ENCODE data around the gene TMED1. TPM values are rescaled to one million over a fixed set of nuclear protein-coding genes. Genes with fewer than 3 reads are reported as not detected.
A peak's percentile ranks its signal among the peaks of the same experiment; 100 is the strongest.

TMED1 gene
- total and polyA plus RNA-seq, 9 of the 15 experiments (the other 6 are each of a cell fraction or from before 2014, with no cell fraction given) = 0.86 to 30.2 (median 23.5) TPM

- peak; percentile 70 to 88 for TF ChIP-seq AFF1 (IDR thresholded peaks at IDR 0.05; ENCODE audit: low read depth in 1 of 2, partially characterized antibody in 2 of 2)
- peak; percentile 94 for TF ChIP-seq NR4A1 (CRISPR knock-in tag; IDR thresholded peaks at IDR 0.05)
- TF ChIP-seq NR4A1 (tag; IDR thresholded peaks at IDR 0.05) = peak; percentile 93
- peak; percentile 43; the same call in 1 of the 2 replicates for TF ChIP-seq PHF21A (IDR thresholded peaks at IDR 0.05; ENCODE audit: borderline replicate concordance, low read depth)
- no peak for TF ChIP-seq U2AF2 (optimal IDR thresholded peaks at IDR 0.05; ENCODE audit: low read depth, low read length)
- 0 out of 2 replicates have a peak, but pooled peaks have one; percentile 60 for TF ChIP-seq ZNF140 (CRISPR knock-in tag; IDR thresholded peaks at IDR 0.05)
- TF ChIP-seq NELFE (IDR thresholded peaks at IDR 0.05; ENCODE audit: insufficient read depth, insufficient read length) = no peak
- TF ChIP-seq, protein P1, sequence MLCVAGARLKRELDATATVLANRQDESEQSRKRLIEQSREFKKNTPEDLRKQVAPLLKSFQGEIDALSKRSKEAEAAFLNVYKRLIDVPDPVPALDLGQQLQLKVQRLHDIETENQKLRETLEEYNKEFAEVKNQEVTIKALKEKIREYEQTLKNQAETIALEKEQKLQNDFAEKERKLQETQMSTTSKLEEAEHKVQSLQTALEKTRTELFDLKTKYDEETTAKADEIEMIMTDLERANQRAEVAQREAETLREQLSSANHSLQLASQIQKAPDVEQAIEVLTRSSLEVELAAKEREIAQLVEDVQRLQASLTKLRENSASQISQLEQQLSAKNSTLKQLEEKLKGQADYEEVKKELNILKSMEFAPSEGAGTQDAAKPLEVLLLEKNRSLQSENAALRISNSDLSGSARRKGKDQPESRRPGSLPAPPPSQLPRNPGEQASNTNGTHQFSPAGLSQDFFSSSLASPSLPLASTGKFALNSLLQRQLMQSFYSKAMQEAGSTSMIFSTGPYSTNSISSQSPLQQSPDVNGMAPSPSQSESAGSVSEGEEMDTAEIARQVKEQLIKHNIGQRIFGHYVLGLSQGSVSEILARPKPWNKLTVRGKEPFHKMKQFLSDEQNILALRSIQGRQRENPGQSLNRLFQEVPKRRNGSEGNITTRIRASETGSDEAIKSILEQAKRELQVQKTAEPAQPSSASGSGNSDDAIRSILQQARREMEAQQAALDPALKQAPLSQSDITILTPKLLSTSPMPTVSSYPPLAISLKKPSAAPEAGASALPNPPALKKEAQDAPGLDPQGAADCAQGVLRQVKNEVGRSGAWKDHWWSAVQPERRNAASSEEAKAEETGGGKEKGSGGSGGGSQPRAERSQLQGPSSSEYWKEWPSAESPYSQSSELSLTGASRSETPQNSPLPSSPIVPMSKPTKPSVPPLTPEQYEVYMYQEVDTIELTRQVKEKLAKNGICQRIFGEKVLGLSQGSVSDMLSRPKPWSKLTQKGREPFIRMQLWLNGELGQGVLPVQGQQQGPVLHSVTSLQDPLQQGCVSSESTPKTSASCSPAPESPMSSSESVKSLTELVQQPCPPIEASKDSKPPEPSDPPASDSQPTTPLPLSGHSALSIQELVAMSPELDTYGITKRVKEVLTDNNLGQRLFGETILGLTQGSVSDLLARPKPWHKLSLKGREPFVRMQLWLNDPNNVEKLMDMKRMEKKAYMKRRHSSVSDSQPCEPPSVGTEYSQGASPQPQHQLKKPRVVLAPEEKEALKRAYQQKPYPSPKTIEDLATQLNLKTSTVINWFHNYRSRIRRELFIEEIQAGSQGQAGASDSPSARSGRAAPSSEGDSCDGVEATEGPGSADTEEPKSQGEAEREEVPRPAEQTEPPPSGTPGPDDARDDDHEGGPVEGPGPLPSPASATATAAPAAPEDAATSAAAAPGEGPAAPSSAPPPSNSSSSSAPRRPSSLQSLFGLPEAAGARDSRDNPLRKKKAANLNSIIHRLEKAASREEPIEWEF (CRISPR knock-in tag; IDR thresholded peaks at IDR 0.05) = peak; percentile 93; the same call in 1 of the 2 replicates
- peak; percentile 90 for TF ChIP-seq ZNF449 (CRISPR knock-in tag; IDR thresholded peaks at IDR 0.05)
- TF ChIP-seq, protein P2, sequence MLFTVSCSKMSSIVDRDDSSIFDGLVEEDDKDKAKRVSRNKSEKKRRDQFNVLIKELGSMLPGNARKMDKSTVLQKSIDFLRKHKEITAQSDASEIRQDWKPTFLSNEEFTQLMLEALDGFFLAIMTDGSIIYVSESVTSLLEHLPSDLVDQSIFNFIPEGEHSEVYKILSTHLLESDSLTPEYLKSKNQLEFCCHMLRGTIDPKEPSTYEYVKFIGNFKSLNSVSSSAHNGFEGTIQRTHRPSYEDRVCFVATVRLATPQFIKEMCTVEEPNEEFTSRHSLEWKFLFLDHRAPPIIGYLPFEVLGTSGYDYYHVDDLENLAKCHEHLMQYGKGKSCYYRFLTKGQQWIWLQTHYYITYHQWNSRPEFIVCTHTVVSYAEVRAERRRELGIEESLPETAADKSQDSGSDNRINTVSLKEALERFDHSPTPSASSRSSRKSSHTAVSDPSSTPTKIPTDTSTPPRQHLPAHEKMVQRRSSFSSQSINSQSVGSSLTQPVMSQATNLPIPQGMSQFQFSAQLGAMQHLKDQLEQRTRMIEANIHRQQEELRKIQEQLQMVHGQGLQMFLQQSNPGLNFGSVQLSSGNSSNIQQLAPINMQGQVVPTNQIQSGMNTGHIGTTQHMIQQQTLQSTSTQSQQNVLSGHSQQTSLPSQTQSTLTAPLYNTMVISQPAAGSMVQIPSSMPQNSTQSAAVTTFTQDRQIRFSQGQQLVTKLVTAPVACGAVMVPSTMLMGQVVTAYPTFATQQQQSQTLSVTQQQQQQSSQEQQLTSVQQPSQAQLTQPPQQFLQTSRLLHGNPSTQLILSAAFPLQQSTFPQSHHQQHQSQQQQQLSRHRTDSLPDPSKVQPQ (CRISPR knock-in tag; IDR thresholded peaks at IDR 0.05; ENCODE audit: borderline replicate concordance) = no peak
Observed at GRCh38 chr19:10836479-10837330, 693 bp upstream of the TMED1 start (continued).

Data from K562 (cell line).